Sigmoid colon (tissue), 7 donors: ENCODE results near the gene PLCB1. TPM values are rescaled to one million over a fixed set of nuclear protein-coding genes. Genes with fewer than 3 reads are reported as not detected.

Source experiments
- DNase-seq: peaks from one replicate; pipeline ENCODE4 v3.0.0-alpha.2; 2019
- H3K27ac ChIP-seq, 4 donors: fragments of 200-600 bp; sonication (generic); one replicate each; pipeline ENCODE4 v1.5.1; 2016 to 2019; ENCODE audit warnings: mild to moderate bottlenecking in 1 of 4
- H3K27me3 ChIP-seq, 3 donors: fragments of 200-600 bp; sonication (generic); one replicate each; pipeline ENCODE4 v1.5.1; 2019; ENCODE audit warnings: mild to moderate bottlenecking in 1 of 3
- H3K36me3 ChIP-seq, 4 donors: fragments of 200-600 bp; sonication (generic); one replicate each; pipeline ENCODE4 v1.5.1; 2016 to 2019
- H3K4me1 ChIP-seq, 4 donors: fragments of 200-600 bp; sonication (generic); one replicate each; pipeline ENCODE4 v1.5.1; 2017 to 2019
- H3K4me3 ChIP-seq, 4 donors: fragments of 200-600 bp; sonication (generic); one replicate each; pipeline ENCODE4 v1.5.1; 2017 to 2019; ENCODE audit warnings: mild to moderate bottlenecking in 2 of 4, moderate library complexity in 1 of 4
- H3K9me3 ChIP-seq, 4 donors: fragments of 200-600 bp in 3 of 4; sonication (generic) in 3 of 4; one replicate each; pipeline versions ENCODE4 v1.5.1 to v1.6.1; 2013 to 2019
- CTCF ChIP-seq, 4 experiments: fragments of 450-650 bp in 3 of 4; fragments of 200-600 bp in 1 of 4; IDR thresholded peaks; one replicate each; pipeline ENCODE4 v1.5.1; 2016 to 2019; ENCODE audit warnings: antibody characterized with exemption in 4 of 4, mild to moderate bottlenecking in 3 of 4, moderate library complexity in 2 of 4
- EP300 ChIP-seq, 4 donors: sonication (generic); formaldehyde crosslinking; IDR thresholded peaks; one replicate each; pipeline ENCODE4 v1.6.1; 2017; ENCODE audit warnings: antibody characterized with exemption in 4 of 4
- POLR2A ChIP-seq, 2 donors: fragments of 450-650 bp; IDR thresholded peaks; one replicate each; pipeline ENCODE4 v1.6.1; 2016; ENCODE audit warnings: antibody characterized with exemption in 2 of 2, mild to moderate bottlenecking in 2 of 2, moderate library complexity in 2 of 2
- POLR2AphosphoS5 ChIP-seq, 4 donors: sonication (generic); formaldehyde crosslinking; IDR thresholded peaks; one replicate each; pipeline ENCODE4 v1.6.1; 2017; ENCODE audit warnings: antibody characterized with exemption in 4 of 4
- WGBS, 2 donors: extraction: QIAGEN DNeasy Blood & Tissue Kit; methylation state at CpG; one replicate each; pipeline ENCODE4 v1.1.7; 2013; 5-methylcytosine and 5-hydroxymethylcytosine counted together
- intact Hi-C: fragments of 100-400 bp; cut with DNase I; formaldehyde crosslinking; loops from one replicate; pipeline ENCODE4 v1.15.1; 2023
- polyA plus RNA-seq, 3 donors: library from polyadenylated mRNA; stranded (reverse); fragments of 200-250 nt; gene quantifications; one replicate each; pipeline ENCODE4 v1.2.3, GENCODE V29; 2013
- total RNA-seq, 4 donors: library from RNA; depleted of rRNA; stranded (reverse); fragments of >200 nt; gene quantifications; one replicate each; pipeline ENCODE4 v1.1.0, GENCODE V29; 2016
- donor health status: healthy with polysubstance abuse.
- donor health status: Bipolar disorder and iron deficiency.
- donor health status: healthy.

PLCB1 gene
- total and polyA plus RNA-seq, 7 donors: 0.92 to 117 (median 86.7) TPM

GRCh38 chr20:8515810-8516435 lies 383.9 kb downstream of the PLCB1 start:
- no peak for DNase-seq
- Histone ChIP-seq H3K9me3 (no peaks in the 10 kb centered on the region), H3K4me1 (no peaks in the 10 kb centered on the region), H3K27ac (no peak overlapping the region), H3K36me3 (no peaks in the 10 kb centered on the region), H3K4me3 (no peak overlapping the region), H3K27me3 (no peaks in the 10 kb centered on the region)
- intact Hi-C loops: no loop called here
- TF ChIP-seq EP300 (IDR thresholded peaks at IDR 0.05) (no peak), POLR2A (IDR thresholded peaks at IDR 0.05) (no peak), POLR2AphosphoS5 (IDR thresholded peaks at IDR 0.05) (no peak), CTCF (IDR thresholded peaks at IDR 0.05) (no peak)
- 77 to 90% methylated on average over 4 of the region's 4 CpGs for WGBS, 2 donors

GRCh38 chr20:8518878-8519277 lies 386.8 kb downstream of the PLCB1 start:
- H3K4me3 ChIP-seq: no peak overlapping the region
- no peak for TF ChIP-seq POLR2AphosphoS5 (IDR thresholded peaks at IDR 0.05)
- no peak for TF ChIP-seq EP300 (IDR thresholded peaks at IDR 0.05)
- no peak for TF ChIP-seq CTCF (IDR thresholded peaks at IDR 0.05)
- no peak for TF ChIP-seq POLR2A (IDR thresholded peaks at IDR 0.05)
- intact Hi-C loops: no loop called here
- no peaks in the 10 kb centered on the region for H3K9me3 ChIP-seq
- no peak overlapping the region for H3K27ac ChIP-seq
- no peaks in the 10 kb centered on the region for H3K27me3 ChIP-seq
- no peak for DNase-seq
- H3K36me3 ChIP-seq: no peaks in the 10 kb centered on the region
- 83% methylated on average over 4 of the region's 4 CpGs for WGBS, 2 donors
- H3K4me1 ChIP-seq: no peaks in the 10 kb centered on the region

- TF ChIP-seq EP300 (IDR thresholded peaks at IDR 0.05) (no peak), CTCF (IDR thresholded peaks at IDR 0.05) (no peak), POLR2A (IDR thresholded peaks at IDR 0.05) (no peak), POLR2AphosphoS5 (IDR thresholded peaks at IDR 0.05) (no peak)
- no peak for DNase-seq
- intact Hi-C loops: loop anchor here (10.0 kb wide), 1 partner anchor 385 kb away; the partner anchor contains the start of gene PLCB1
- Histone ChIP-seq H3K27ac (no peak overlapping the region), H3K36me3 (no peaks in the 10 kb centered on the region), H3K4me3 (no peak overlapping the region), H3K9me3 (no peaks in the 10 kb centered on the region), H3K27me3 (no peaks in the 10 kb centered on the region), H3K4me1 (peaks cover 0 to 6% (median 2%) of the 10 kb centered on the region in 4 donors)
- WGBS, 2 donors: 90 to 95% methylated on average over 1 of the region's 1 CpG
These were observed 387.8 kb downstream of the PLCB1 start for GRCh38 chr20:8519887-8520286.

GRCh38 chr20:8522168-8522567 lies 390.1 kb downstream of the PLCB1 start:
- Histone ChIP-seq H3K4me1 (peaks cover 0 to 13% (median 6%) of the 10 kb centered on the region in 4 donors), H3K36me3 (no peaks in the 10 kb centered on the region), H3K4me3 (no peak overlapping the region), H3K27me3 (no peaks in the 10 kb centered on the region), H3K27ac (no peak overlapping the region), H3K9me3 (no peaks in the 10 kb centered on the region)
- intact Hi-C loops: loop anchor here (10.0 kb wide), 1 partner anchor 387 kb away; the partner anchor contains the start of gene PLCB1
- 80 to 89% methylated on average over 4 of the region's 4 CpGs for WGBS, 2 donors
- TF ChIP-seq POLR2A (IDR thresholded peaks at IDR 0.05): no peak
- TF ChIP-seq CTCF (IDR thresholded peaks at IDR 0.05): no peak
- no peak for TF ChIP-seq POLR2AphosphoS5 (IDR thresholded peaks at IDR 0.05)
- no peak for TF ChIP-seq EP300 (IDR thresholded peaks at IDR 0.05)
- DNase-seq: no peak
